ENCODE measurements around the gene FMN1.

GRCh38 chr15:32918547-32918946 lies 276.0 kb downstream of the FMN1 start:
- TF ChIP-seq CTCF (IDR thresholded peaks at IDR 0.05) (no peak), POLR2A (IDR thresholded peaks at IDR 0.05; ENCODE audit: low read length) (no peak), RAD21 (conservative IDR thresholded peaks at IDR 0.05 in 1 of 2, IDR thresholded peaks at IDR 0.05 in 1 of 2) (no peak), BCL3 (IDR thresholded peaks at IDR 0.05) (no peak), POLR2AphosphoS2 (conservative IDR thresholded peaks at IDR 0.05; ENCODE audit: low read length) (no peak), JUNB (IDR thresholded peaks at IDR 0.05) (no peak), EP300 (IDR thresholded peaks at IDR 0.05) (no peak), REST (IDR thresholded peaks at IDR 0.05) (no peak), ZFP36 (IDR thresholded peaks at IDR 0.05; ENCODE audit: borderline replicate concordance, partially characterized antibody) (no peak), MAZ (IDR thresholded peaks at IDR 0.05; ENCODE audit: borderline replicate concordance, low read depth, low read length) (no peak), ZNF302 (CRISPR knock-in tag; IDR thresholded peaks at IDR 0.05) (no peak), SMC3 (IDR thresholded peaks at IDR 0.05) (no peak), JUN (IDR thresholded peaks at IDR 0.05) (no peak)

Measured in A549 (cell line).